Cardiac fibroblast (primary cell): Measurements from ENCODE around the gene SELPLG.

Experiments used
- DNase-seq, 2 donors: peaks; one replicate each; pipeline versions ENCODE4 v3.0.0 to v3.0.0-alpha.2; 2010; ENCODE audit warnings: low read depth in 2 of 2
- H3K4me3 ChIP-seq, 2 donors: replicated peaks in 1 of 2; 1 replicate in 1 of 2; 2 replicates in 1 of 2; pipeline ENCODE4 v1.5.1; 2011; ENCODE audit warnings: low read depth in 2 of 2, low read length in 2 of 2, mild to moderate bottlenecking in 2 of 2, moderate library complexity in 1 of 2
- CTCF ChIP-seq: IDR thresholded peaks from one replicate; pipeline ENCODE4 v1.5.1; 2011; ENCODE audit warnings: low read depth, mild to moderate bottlenecking, low read length, inconsistent platforms

Gene SELPLG

GRCh38 chr12:108586306-108586705 lies 47.4 kb downstream of the SELPLG start:
- no peak for DNase-seq
- TF ChIP-seq CTCF = no peak
- no peak overlapping the region for H3K4me3 ChIP-seq

DNA sequence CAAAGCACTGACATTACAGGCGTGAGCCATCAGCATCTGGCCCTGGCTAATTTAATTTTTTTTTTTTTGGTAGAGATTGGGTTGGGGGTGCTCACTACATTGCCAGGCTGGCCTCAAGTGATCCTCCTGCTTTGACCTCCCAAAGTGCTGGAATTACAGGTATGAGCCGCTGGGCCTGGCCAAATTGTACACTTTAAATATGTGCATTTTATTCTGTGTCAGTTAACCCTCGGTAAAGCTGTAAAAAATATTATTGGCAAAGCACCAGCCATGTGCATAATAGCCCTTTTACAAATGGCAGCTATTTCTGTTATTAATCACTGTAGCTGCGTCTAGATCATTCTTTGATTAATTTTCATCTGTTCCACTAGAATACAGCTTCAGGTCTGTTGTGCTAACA lies 47.8 kb downstream of the SELPLG start:
- TF ChIP-seq CTCF = no peak
- DNase-seq = no peak
- no peak overlapping the region for H3K4me3 ChIP-seq

DNA sequence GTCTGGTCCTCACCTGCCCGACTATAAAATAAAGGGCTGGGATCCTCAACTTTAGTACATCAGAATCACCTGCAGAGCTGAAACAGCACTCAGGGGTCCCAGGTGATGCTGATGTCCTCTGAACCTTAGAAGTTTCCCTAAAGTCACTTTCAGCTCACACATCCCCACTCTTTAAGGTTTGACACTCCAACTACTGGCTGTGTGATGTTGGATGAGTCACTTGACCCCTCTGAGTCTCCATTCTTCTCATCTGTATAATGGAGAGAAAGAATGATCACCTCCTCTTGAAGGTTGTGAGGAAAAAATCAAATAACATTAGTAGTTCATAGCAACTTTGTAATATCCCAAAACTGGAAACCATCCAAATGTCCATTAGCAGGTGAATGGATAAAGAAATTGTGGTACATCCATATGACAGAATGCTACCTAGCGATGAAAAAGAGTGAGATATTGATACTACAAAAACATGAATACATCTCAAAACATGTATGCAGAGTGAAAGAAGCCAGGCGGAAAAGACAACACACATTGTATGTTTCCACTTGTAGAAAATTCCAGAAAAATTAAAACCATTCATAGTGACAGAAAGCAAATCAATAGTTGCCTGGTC lies 49.1 kb downstream of the SELPLG start:
- no peak for TF ChIP-seq CTCF
- no peak overlapping the region for H3K4me3 ChIP-seq
- DNase-seq = no peak

GRCh38 chr12:108583991-108584390 lies 49.7 kb downstream of the SELPLG start:
- H3K4me3 ChIP-seq = no peak overlapping the region
- no peak for DNase-seq
- TF ChIP-seq CTCF = no peak

DNA sequence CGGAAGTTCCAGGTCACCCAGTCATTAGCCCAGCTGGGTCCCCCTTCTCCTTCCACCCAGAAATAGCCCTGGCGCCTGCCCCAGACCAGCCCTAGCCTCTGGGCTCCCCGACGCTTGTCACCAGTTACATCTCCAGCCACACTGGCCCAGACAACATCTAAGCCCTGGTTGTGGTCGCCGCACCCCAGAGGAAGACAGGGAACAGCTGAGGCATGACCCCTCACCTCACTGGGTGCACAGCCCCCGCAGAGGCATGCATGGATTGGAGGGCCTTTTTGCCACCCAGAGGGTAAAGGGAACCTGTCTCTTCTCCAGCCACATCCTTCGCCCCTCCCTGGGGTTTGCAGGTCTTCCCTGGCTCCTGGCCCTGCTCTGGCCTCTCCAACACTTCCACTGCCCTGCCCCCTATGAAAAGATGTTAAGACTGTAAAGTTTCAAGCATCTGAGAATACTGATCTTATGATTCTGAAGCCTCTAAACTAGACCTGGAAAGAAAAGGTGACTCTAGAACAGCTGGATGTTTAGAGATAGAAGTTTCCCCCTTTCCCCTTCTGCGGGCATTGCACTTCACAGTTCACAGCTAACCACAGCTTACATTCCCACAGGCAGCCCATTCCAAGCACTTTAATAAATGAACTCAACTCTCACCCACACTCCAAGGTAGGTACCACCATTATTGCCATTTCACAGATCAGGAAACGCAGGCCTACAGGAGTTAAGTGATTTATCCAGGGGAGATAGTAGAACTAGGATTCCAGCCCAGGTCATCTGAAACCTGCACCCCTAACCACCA lies 50.5 kb downstream of the SELPLG start:
- no peak for TF ChIP-seq CTCF
- no peak for DNase-seq
- H3K4me3 ChIP-seq = no peak overlapping the region

GRCh38 chr12:108582509-108582908 lies 51.2 kb downstream of the SELPLG start:
- no peak overlapping the region for H3K4me3 ChIP-seq
- no peak for TF ChIP-seq CTCF
- no peak for DNase-seq
